OCI-LY3 (cell line): Measurements from ENCODE around the gene CUZD1.

Experiments used
- CTCF ChIP-seq: fragments of 200-600, 300-600 bp; sonication (generic); IDR thresholded peaks from 2 replicates; pipeline ENCODE4 v1.5.1; 2014; ENCODE audit warnings: antibody characterized with exemption, low read length, low read depth
- EZH2phosphoT487 ChIP-seq: fragments of 200-600 bp; shearing (Covaris generic); IDR thresholded peaks from 2 replicates; pipeline ENCODE4 v1.6.1; 2018; ENCODE audit warnings: antibody characterized with exemption, mixed run types, low read depth

GRCh38 chr10:122849900-122850605 lies 4.4 kb upstream of the CUZD1 start:
- TF ChIP-seq CTCF (no peak), EZH2phosphoT487 (no peak)
